Spleen (tissue), 11 donors: Measurements from ENCODE around the gene INAVA. TPM values are rescaled to one million over a fixed set of nuclear protein-coding genes. Genes with fewer than 3 reads are reported as not detected.

Source experiments
- DNase-seq: peaks from one replicate; pipeline ENCODE4 v3.0.0-alpha.2; 2020
- H3K27ac ChIP-seq, 8 donors: fragments of 200-600 bp; sonication (generic) in 7 of 8; 1 replicate in 4 of 8; 2 replicates in 4 of 8; pipeline versions ENCODE4 v1.5.0 to v1.8.0; 2016 to 2021; ENCODE audit warnings: inconsistent platforms in 4 of 8, mild to moderate bottlenecking in 4 of 8, moderate library complexity in 1 of 8
- H3K27me3 ChIP-seq, 7 donors: fragments of 200-600 bp; sonication (generic) in 6 of 7; replicated peaks in 1 of 7; 1 replicate in 4 of 7; 2 replicates in 3 of 7; pipeline versions ENCODE4 v1.5.0 to v1.8.0; 2016 to 2021; ENCODE audit warnings: inconsistent platforms in 3 of 7, mild to moderate bottlenecking in 1 of 7
- H3K36me3 ChIP-seq, 6 donors: fragments of 200-600 bp; sonication (generic) in 5 of 6; 1 replicate in 4 of 6; 2 replicates in 2 of 6; pipeline versions ENCODE4 v1.5.0 to v1.8.0; 2016 to 2021; ENCODE audit warnings: inconsistent platforms in 2 of 6
- H3K4me1 ChIP-seq, 6 donors: fragments of 200-600 bp; sonication (generic) in 5 of 6; 1 replicate in 3 of 6; 2 replicates in 3 of 6; pipeline versions ENCODE4 v1.5.0 to v1.8.0; 2016 to 2021; ENCODE audit warnings: inconsistent platforms in 3 of 6
- H3K4me3 ChIP-seq, 8 donors: fragments of 200-600 bp; sonication (generic) in 7 of 8; 1 replicate in 4 of 8; 2 replicates in 4 of 8; pipeline versions ENCODE4 v1.5.0 to v1.8.0; 2016 to 2021; ENCODE audit warnings: inconsistent platforms in 4 of 8, mild to moderate bottlenecking in 4 of 8, moderate library complexity in 2 of 8
- H3K9me3 ChIP-seq, 8 donors: fragments of 200-600 bp; sonication (generic) in 7 of 8; 1 replicate in 4 of 8; 2 replicates in 4 of 8; pipeline versions ENCODE4 v1.5.0 to v1.8.0; 2016 to 2021; ENCODE audit warnings: inconsistent platforms in 4 of 8
- POLR2A ChIP-seq, 3 donors: fragments of 450-650 bp; IDR thresholded peaks; one replicate each; pipeline ENCODE4 v1.5.1; 2017; ENCODE audit warnings: antibody characterized with exemption in 3 of 3, mild to moderate bottlenecking in 1 of 3
- POLR2AphosphoS5 ChIP-seq, 3 donors: sonication (generic); formaldehyde crosslinking; IDR thresholded peaks; one replicate each; pipeline ENCODE4 v1.5.1; 2017; ENCODE audit warnings: antibody characterized with exemption in 3 of 3
- WGBS, 5 donors: extraction: QIAGEN DNeasy Blood & Tissue Kit in 3 of 5; methylation state at CpG; one replicate each; pipeline versions ENCODE4 v1.1.5 to v1.1.7; 2013 to 2018; 5-methylcytosine and 5-hydroxymethylcytosine counted together
- intact Hi-C: fragments of 100-400 bp; cut with DNase I; formaldehyde crosslinking; loops from one replicate; pipeline ENCODE4 v1.15.0; 2023; ENCODE audit warnings: low total_unique reads
- polyA plus RNA-seq, 3 donors: library from polyadenylated mRNA; stranded (reverse); fragments of 200-250 nt; gene quantifications; one replicate each; pipeline ENCODE4 v1.2.1, GENCODE V29; 2013
- total RNA-seq, 7 donors: library from RNA; depleted of rRNA in 3 of 7; stranded (reverse); fragments of >200 nt in 3 of 7; fragmentation: NEBNext Ultra II Directional in 4 of 7; extraction: Animal tissue kit (Norgen Biotek cat#: 25700) in 4 of 7; gene quantifications; one replicate each; pipeline versions ENCODE4 v1.1.0 to v1.2.1, GENCODE V29; 2016 to 2021
- TF ChIP-seq, protein P1 (sequence below), 11 experiments: fragments of 200-600 bp in 7 of 11; fragments of 450-650 bp in 4 of 11; sonication (generic) in 4 of 11; IDR thresholded peaks in 8 of 11; conservative IDR thresholded peaks in 3 of 11; 1 replicate in 7 of 11; 2 replicates in 4 of 11; pipeline versions ENCODE4 v1.4.0 to v1.8.0; 2016 to 2021; ENCODE audit warnings: antibody characterized with exemption in 11 of 11, inconsistent platforms in 4 of 11, mild to moderate bottlenecking in 1 of 11
- donor health status: healthy with polysubstance abuse.
- donor health status: DM: no; HTN: no; CAD: no; lungs with moderate emphysema.
- donor health status: DM: no; HTN: no; CAD: no.
- donor health status: Bipolar disorder and iron deficiency.
- donor health status: healthy.
- donor health status: DM: no; HTN: no; CAD: no.
- donor health status: DM: yes; HTN: yes; CAD: no.

The INAVA gene
- total and polyA plus RNA-seq, 10 donors = 0.32 to 1.4 (median 0.42) TPM; not detected in 3

DNA sequence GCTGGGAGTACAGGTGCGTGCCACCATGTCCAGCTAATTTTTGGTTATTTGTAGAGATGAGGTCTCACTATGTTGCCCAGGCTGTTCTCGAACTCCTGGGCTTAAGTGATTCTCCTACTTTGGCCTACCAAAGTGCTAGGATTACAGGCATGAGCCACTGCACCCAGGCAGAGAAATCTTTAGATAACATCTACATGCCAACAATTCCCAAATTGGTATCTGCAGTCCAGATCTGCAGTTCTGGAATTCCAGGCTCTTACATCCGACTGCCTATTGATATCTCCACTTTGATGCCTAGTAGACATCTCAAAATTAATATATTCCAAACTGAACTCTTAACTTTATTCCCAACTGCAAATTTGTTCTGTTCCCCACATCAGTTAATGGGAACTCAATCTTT lies 23.3 kb downstream of the INAVA start:
- peaks cover 0 to 6% (median 0%) of the 10 kb centered on the region in 7 donors for H3K27me3 ChIP-seq
- no peak for TF ChIP-seq POLR2A (IDR thresholded peaks at IDR 0.05)
- TF ChIP-seq, protein P1, sequence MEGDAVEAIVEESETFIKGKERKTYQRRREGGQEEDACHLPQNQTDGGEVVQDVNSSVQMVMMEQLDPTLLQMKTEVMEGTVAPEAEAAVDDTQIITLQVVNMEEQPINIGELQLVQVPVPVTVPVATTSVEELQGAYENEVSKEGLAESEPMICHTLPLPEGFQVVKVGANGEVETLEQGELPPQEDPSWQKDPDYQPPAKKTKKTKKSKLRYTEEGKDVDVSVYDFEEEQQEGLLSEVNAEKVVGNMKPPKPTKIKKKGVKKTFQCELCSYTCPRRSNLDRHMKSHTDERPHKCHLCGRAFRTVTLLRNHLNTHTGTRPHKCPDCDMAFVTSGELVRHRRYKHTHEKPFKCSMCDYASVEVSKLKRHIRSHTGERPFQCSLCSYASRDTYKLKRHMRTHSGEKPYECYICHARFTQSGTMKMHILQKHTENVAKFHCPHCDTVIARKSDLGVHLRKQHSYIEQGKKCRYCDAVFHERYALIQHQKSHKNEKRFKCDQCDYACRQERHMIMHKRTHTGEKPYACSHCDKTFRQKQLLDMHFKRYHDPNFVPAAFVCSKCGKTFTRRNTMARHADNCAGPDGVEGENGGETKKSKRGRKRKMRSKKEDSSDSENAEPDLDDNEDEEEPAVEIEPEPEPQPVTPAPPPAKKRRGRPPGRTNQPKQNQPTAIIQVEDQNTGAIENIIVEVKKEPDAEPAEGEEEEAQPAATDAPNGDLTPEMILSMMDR (IDR thresholded peaks at IDR 0.05 in 8 of 11, conservative IDR thresholded peaks at IDR 0.05 in 3 of 11) = no peak
- TF ChIP-seq POLR2AphosphoS5 (IDR thresholded peaks at IDR 0.05) = no peak
- no peaks in the 10 kb centered on the region for H3K9me3 ChIP-seq
- peak; percentile 9 for DNase-seq
- intact Hi-C loops = no loop called here
- no peak overlapping the region for H3K4me3 ChIP-seq
- 93 to 98% (median 95%) methylated on average over 2 to 3 of the region's 3 CpGs for WGBS, 5 donors
- no peaks in the 10 kb centered on the region for H3K4me1 ChIP-seq
- H3K36me3 ChIP-seq = no peaks in the 10 kb centered on the region
- H3K27ac ChIP-seq = no peak overlapping the region

DNA sequence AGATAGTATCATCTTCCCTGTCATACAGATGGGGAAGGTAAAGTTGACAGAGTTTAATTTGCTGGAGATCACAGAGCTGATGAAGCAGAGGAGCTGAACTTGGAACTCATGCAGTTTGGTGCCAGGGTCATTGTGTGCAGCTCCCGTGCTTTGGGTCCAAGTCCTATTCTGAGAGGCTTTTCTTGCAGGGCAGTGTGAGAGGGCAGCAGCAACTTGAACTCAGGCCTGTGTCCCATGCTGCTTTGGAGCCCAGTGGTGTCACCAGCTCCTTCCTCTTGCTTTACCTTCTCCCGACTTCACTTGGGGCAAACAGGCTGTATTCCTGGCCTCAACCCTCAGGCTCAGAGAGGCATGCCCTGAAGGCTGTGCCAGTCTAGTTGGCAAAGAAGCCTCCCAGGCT lies 24.7 kb downstream of the INAVA start:
- TF ChIP-seq, protein P1 (IDR thresholded peaks at IDR 0.05 in 8 of 11, conservative IDR thresholded peaks at IDR 0.05 in 3 of 11) = no peak
- TF ChIP-seq POLR2A (IDR thresholded peaks at IDR 0.05) = no peak
- TF ChIP-seq POLR2AphosphoS5 (IDR thresholded peaks at IDR 0.05) = no peak
- Histone ChIP-seq H3K4me1 (no peaks in the 10 kb centered on the region), H3K36me3 (no peaks in the 10 kb centered on the region), H3K4me3 (no peak overlapping the region), H3K27ac (no peak overlapping the region), H3K9me3 (no peaks in the 10 kb centered on the region), H3K27me3 (peaks cover 0 to 6% (median 0%) of the 10 kb centered on the region in 7 donors)
- peak; percentile 16 for DNase-seq
- WGBS, 5 donors = 83 to 94% (median 87%) methylated on average over 2 of the region's 2 CpGs
- intact Hi-C loops = no loop called here

DNA sequence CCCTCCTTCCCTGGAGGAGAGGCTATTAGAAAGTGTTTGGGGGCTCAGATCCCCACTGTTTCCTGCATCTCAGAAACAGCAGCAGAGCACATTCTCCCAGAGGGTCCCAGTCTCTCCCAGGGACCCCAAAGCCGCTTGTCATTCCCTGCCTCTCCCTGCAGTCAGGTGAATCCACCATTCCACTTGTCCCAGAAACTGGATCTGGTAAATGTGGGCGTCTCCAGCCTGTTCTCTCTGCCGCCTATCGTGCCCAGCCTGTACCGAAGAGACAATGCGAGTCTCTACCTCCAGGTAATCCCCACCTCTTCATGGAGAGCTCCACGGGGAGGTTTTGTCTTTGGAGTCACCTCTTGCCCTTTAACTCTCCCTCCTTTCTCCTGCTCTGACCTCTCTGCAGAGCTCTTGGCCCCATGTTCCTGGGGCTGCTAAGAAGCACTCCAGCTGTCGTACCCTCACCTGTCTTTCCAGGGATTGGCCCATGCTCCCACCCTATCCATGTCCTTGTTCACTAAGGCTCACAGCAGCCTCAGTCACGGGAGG lies 26.9 kb downstream of the INAVA start:
- H3K36me3 ChIP-seq = no peaks in the 10 kb centered on the region
- WGBS, 5 donors = 79 to 93% (median 90%) methylated on average over 9 of the region's 9 CpGs
- intact Hi-C loops = no loop called here
- no peaks in the 10 kb centered on the region for H3K9me3 ChIP-seq
- H3K4me1 ChIP-seq = no peaks in the 10 kb centered on the region
- H3K27me3 ChIP-seq = no peaks in the 10 kb centered on the region
- TF ChIP-seq POLR2AphosphoS5 (IDR thresholded peaks at IDR 0.05) (no peak), POLR2A (IDR thresholded peaks at IDR 0.05) (no peak)
- TF ChIP-seq, protein P1 (IDR thresholded peaks at IDR 0.05 in 8 of 11, conservative IDR thresholded peaks at IDR 0.05 in 3 of 11) = no peak
- peak; percentile 6 for DNase-seq
- no peak overlapping the region for H3K4me3 ChIP-seq
- no peak overlapping the region for H3K27ac ChIP-seq

DNA sequence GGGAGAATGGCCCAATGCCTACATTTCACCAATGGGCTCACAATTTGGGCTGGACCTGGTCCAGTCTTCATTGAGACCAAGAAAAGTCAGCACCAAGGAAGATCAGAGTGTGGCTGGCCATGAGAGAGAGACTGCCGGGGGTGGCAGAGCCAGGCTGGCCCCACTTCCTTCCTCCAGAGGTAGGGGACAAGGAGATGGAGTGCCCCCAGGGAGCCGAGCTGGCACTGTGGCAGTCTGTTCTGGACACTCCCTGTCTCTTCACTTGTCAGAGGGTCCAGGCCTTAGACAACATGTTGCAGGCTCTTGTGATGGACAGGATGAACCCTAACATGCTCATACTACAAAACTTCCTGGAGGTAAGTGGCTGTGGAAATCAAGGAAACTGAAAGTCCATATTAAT lies 27.7 kb downstream of the INAVA start:
- H3K9me3 ChIP-seq = no peaks in the 10 kb centered on the region
- no peak overlapping the region for H3K27ac ChIP-seq
- H3K4me1 ChIP-seq = no peaks in the 10 kb centered on the region
- no peak overlapping the region for H3K4me3 ChIP-seq
- 31 to 79% (median 43%) methylated on average over 2 of the region's 2 CpGs for WGBS, 5 donors
- peak; percentile 32 for DNase-seq
- intact Hi-C loops = no loop called here
- H3K27me3 ChIP-seq = no peaks in the 10 kb centered on the region
- no peaks in the 10 kb centered on the region for H3K36me3 ChIP-seq
- no peak for TF ChIP-seq POLR2A (IDR thresholded peaks at IDR 0.05)
- TF ChIP-seq, protein P1 (IDR thresholded peaks at IDR 0.05 in 8 of 11, conservative IDR thresholded peaks at IDR 0.05 in 3 of 11) = no peak
